HCT116 (cell line): ENCODE results near the gene LDLRAD4. TPM values are rescaled to one million over a fixed set of nuclear protein-coding genes. Genes with fewer than 3 reads are reported as not detected.

Experiments used
- ATAC-seq: fragments of 200-7000 bp; cut with Tn5 transposase; 2 replicates; pipeline ENCODE4 v1.9.1; 2020; ENCODE audit warnings: mild to moderate bottlenecking, moderate library complexity
- BruUV-seq: library from RNA; stranded (reverse); fragments of 400-500 nt; replicated peaks from 2 replicates; lab custom pipeline; 2021; lab: Mats Ljungman, UMichigan
- CTCF ChIA-PET: fragments of 300-600 bp; sonication (Branson Sonifier 250); formaldehyde crosslinking; loops from one replicate; lab custom pipeline; 2021; ENCODE audit warnings: antibody characterized with exemption; lab: Charles Lee
- POLR2A ChIA-PET: fragments of 300-600, 350-600 bp; sonication (Branson Sonifier 250); formaldehyde crosslinking; loops from one replicate; lab custom pipeline; 2021; ENCODE audit warnings: antibody characterized with exemption; lab: Charles Lee
- RAD21 ChIA-PET, 2 experiments: fragments of 300-600 bp; sonication (Branson Sonifier 250); formaldehyde crosslinking; loops; one replicate each; lab custom pipeline; 2023; ENCODE audit warnings: low total read pairs in 2 of 2; ENCODE audit not compliant: uncharacterized antibody in 2 of 2, unreplicated experiment in 2 of 2, low non-redundant PET in 1 of 2; lab: Charles Lee
- DNase-seq: peaks from one replicate; pipeline ENCODE4 v3.0.0-alpha.2; 2010; ENCODE audit warnings: low read depth, low spot score
- H2AFZ ChIP-seq: fragments of 200-600 bp; shearing (Covaris generic), sonication (generic); 2 replicates; pipeline ENCODE4 v1.6.1; 2017; ENCODE audit warnings: low read depth, mixed run types, mixed read lengths, antibody characterized with exemption, low read length; ENCODE audit not compliant: poor library complexity, severe bottlenecking
- H3K27ac ChIP-seq: 2 replicates; pipeline ENCODE4 v1.5.1; 2012; ENCODE audit warnings: low read depth, low read length
- H3K27me3 ChIP-seq: fragments of 200-600 bp; sonication (generic); 2 replicates; pipeline ENCODE4 v1.6.1; 2016; ENCODE audit warnings: mixed run types, low read length, mixed read lengths; ENCODE audit not compliant: insufficient read depth
- H3K36me3 ChIP-seq, 2 experiments: fragments of 200-500 bp in 1 of 2; fragments of 200-600 bp in 1 of 2; sonication (Bioruptor generic) in 1 of 2; sonication (generic) in 1 of 2; 2 replicates each; pipeline versions ENCODE4 v1.5.1 to v1.6.1; 2014 to 2016; ENCODE audit warnings: low read length in 2 of 2, inconsistent platforms in 1 of 2, mixed read lengths in 1 of 2, mixed run types in 1 of 2; ENCODE audit not compliant: insufficient read depth in 2 of 2, control insufficient read depth in 1 of 2
- H3K4me1 ChIP-seq, 2 experiments: fragments of 200-600 bp in 1 of 2; sonication (generic) in 1 of 2; 2 replicates each; pipeline versions ENCODE4 v1.5.1 to v1.6.1; 2012 to 2017; ENCODE audit warnings: low read length in 2 of 2, inconsistent platforms in 1 of 2, mild to moderate bottlenecking in 1 of 2, mixed read lengths in 1 of 2, mixed run types in 1 of 2, moderate library complexity in 1 of 2; ENCODE audit not compliant: insufficient read depth in 2 of 2, control insufficient read depth in 1 of 2
- H3K4me2 ChIP-seq: fragments of 200-600 bp; sonication (generic); 2 replicates; pipeline ENCODE4 v1.6.1; 2017; ENCODE audit warnings: mixed run types, low read length, mixed read lengths
- H3K4me3 ChIP-seq, 2 experiments: fragments of 200-600 bp in 1 of 2; sonication (generic) in 1 of 2; replicated peaks in 1 of 2; 2 replicates each; pipeline ENCODE4 v1.5.1; 2011 to 2016; ENCODE audit warnings: low read length in 2 of 2, control low read depth in 1 of 2, low read depth in 1 of 2, mild to moderate bottlenecking in 1 of 2, mixed read lengths in 1 of 2, mixed run types in 1 of 2
- H3K79me2 ChIP-seq: fragments of 200-600 bp; sonication (generic); 2 replicates; pipeline ENCODE4 v1.6.1; 2017; ENCODE audit warnings: mild to moderate bottlenecking, mixed run types, low read length, moderate library complexity, mixed read lengths; ENCODE audit not compliant: insufficient read depth
- H3K9ac ChIP-seq: fragments of 200-600 bp; sonication (generic); 2 replicates; pipeline ENCODE4 v1.6.1; 2016; ENCODE audit warnings: low read length, mixed read lengths
- H3K9me2 ChIP-seq: fragments of 200-600 bp; sonication (generic), shearing (Covaris generic); 2 replicates; pipeline ENCODE4 v1.6.1; 2017; ENCODE audit warnings: mixed run types, mild to moderate bottlenecking, moderate library complexity; ENCODE audit not compliant: insufficient read depth
- H3K9me3 ChIP-seq, 2 experiments: fragments of 200-500 bp in 1 of 2; fragments of 200-600 bp in 1 of 2; sonication (Bioruptor generic) in 1 of 2; sonication (generic) in 1 of 2; 2 replicates each; pipeline ENCODE4 v1.6.1; 2014 to 2017; ENCODE audit warnings: low read length in 2 of 2, mixed read lengths in 2 of 2, inconsistent platforms in 1 of 2, low read depth in 1 of 2, mild to moderate bottlenecking in 1 of 2, mixed run types in 1 of 2, moderate library complexity in 1 of 2; ENCODE audit not compliant: control insufficient read depth in 1 of 2, insufficient read depth in 1 of 2
- H4K20me1 ChIP-seq: fragments of 200-600 bp; sonication (generic), shearing (Covaris generic); 2 replicates; pipeline ENCODE4 v1.6.1; 2017; ENCODE audit warnings: mixed run types, mild to moderate bottlenecking, moderate library complexity; ENCODE audit not compliant: insufficient read depth
- CEBPB ChIP-seq: IDR thresholded peaks from 2 replicates; pipeline ENCODE4 v1.6.1; 2012; ENCODE audit warnings: low read depth
- ELF1 ChIP-seq: IDR thresholded peaks from 2 replicates; pipeline ENCODE4 v1.6.1; 2012; ENCODE audit warnings: low read depth, borderline replicate concordance
- EZH2 ChIP-seq: fragments of 200-600 bp; sonication (generic); IDR thresholded peaks from 2 replicates; pipeline ENCODE4 v1.6.1; 2017; ENCODE audit warnings: antibody characterized with exemption, mixed run types
- JUND ChIP-seq: IDR thresholded peaks from 2 replicates; pipeline ENCODE4 v1.6.1; 2012
- POLR2AphosphoS5 ChIP-seq: IDR thresholded peaks from 2 replicates; pipeline ENCODE4 v1.6.1; 2011; ENCODE audit warnings: mild to moderate bottlenecking, low read depth, low read length, moderate library complexity
- REST ChIP-seq: IDR thresholded peaks from 2 replicates; pipeline ENCODE4 v1.6.1; 2012; ENCODE audit warnings: low read depth
- TCF7L2 ChIP-seq: IDR thresholded peaks from 2 replicates; pipeline ENCODE4 v1.7.0; 2011; ENCODE audit warnings: borderline replicate concordance, inconsistent platforms; ENCODE audit not compliant: insufficient read depth, insufficient read length; ENCODE audit errors: extremely low read depth
- YY1 ChIP-seq: IDR thresholded peaks from 2 replicates; pipeline ENCODE4 v1.6.1; 2011; ENCODE audit warnings: low read length, low read depth, moderate library complexity, mild to moderate bottlenecking; ENCODE audit not compliant: insufficient replicate concordance; ENCODE audit errors: extremely low read depth
- ZFX ChIP-seq: fragments of 450-650 bp; IDR thresholded peaks from 2 replicates; pipeline ENCODE4 v1.6.1; 2017
- ZNF274 ChIP-seq: fragments of 200-500 bp; sonication (Bioruptor generic); IDR thresholded peaks from 2 replicates; pipeline ENCODE4 v1.6.1; 2014; ENCODE audit warnings: mild to moderate bottlenecking, low read depth, low read length, inconsistent platforms
- intact Hi-C: fragments of 100-400 bp; cut with micrococcal nuclease; formaldehyde crosslinking; loops from 2 replicates; pipeline ENCODE4 v1.10.0; 2022
- total RNA-seq: library from RNA; stranded (reverse); gene quantifications from one replicate; pipeline ENCODE4 v1.2.1, GENCODE V29; 2021; ENCODE audit not compliant: unreplicated experiment
- TF ChIP-seq, protein P1 (sequence below): IDR thresholded peaks from 2 replicates; pipeline ENCODE4 v1.6.1; 2012

The LDLRAD4 gene
- total RNA-seq, 1 experiment from 2014 or later: 1.2 TPM

- Histone ChIP-seq H3K27me3 (peaks cover 26% of the 10 kb centered on the region), H2AFZ (no peak overlapping the region), H3K79me2 (no peaks in the 10 kb centered on the region), H3K4me3 (no peak overlapping the region), H4K20me1 (no peaks in the 10 kb centered on the region), H3K9me3 (no peaks in the 10 kb centered on the region), H3K4me1 (no peaks in the 10 kb centered on the region), H3K4me2 (no peak overlapping the region), H3K36me3 (no peaks in the 10 kb centered on the region), H3K9ac (no peak overlapping the region), H3K9me2 (no peaks in the 10 kb centered on the region), H3K27ac (no peak overlapping the region)
- ChIA-PET POLR2A (no interaction called here), CTCF (no interaction called here), RAD21 (no interaction called here)
- intact Hi-C loops: no loop called here
- TF ChIP-seq JUND (no peak), EZH2 (no peak), ZNF274 (no peak), TCF7L2 (no peak), ELF1 (no peak), YY1 (no peak), CEBPB (no peak), POLR2AphosphoS5 (no peak), ZFX (no peak), REST (no peak)
- TF ChIP-seq, protein P1, sequence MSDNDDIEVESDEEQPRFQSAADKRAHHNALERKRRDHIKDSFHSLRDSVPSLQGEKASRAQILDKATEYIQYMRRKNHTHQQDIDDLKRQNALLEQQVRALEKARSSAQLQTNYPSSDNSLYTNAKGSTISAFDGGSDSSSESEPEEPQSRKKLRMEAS: no peak
- ATAC-seq (no peak), DNase-seq (no peak)
- BruUV-seq: no TSS peak
Observed at GRCh38 chr18:13256444-13257305, 38.1 kb downstream of the LDLRAD4 start.
